Activated effector memory CD4-positive, alpha-beta T cell treated with anti-CD3 and anti-CD28 coated beads, Interleukin-2, amount 50 U/mL, for 16 hours (primary cell): ENCODE measurements around the gene SPDL1.

ENCODE experiments used
- DNase-seq: peaks from one replicate; pipeline ENCODE4 v3.0.0-alpha.2; 2020

The SPDL1 gene

GRCh38 chr5:169632946-169633345 is 49.4 kb downstream of the SPDL1 start:
- no peak for DNase-seq

- DNase-seq = no peak
Measured at GRCh38 chr5:169634606-169635005, 51.0 kb downstream of the SPDL1 start.

GRCh38 chr5:169635936-169636335 is 52.4 kb downstream of the SPDL1 start:
- DNase-seq = no peak

GRCh38 chr5:169636477-169637084 is 53.0 kb downstream of the SPDL1 start:
- no peak for DNase-seq

GRCh38 chr5:169637085-169637548 is 53.5 kb downstream of the SPDL1 start, which contains the start of gene DOCK2:
TSS of gene DOCK2 (plus strand) at chr5:169637275. CDS start at chr5:169637327, 52 bp downstream.
- peak; percentile 88 for DNase-seq

GRCh38 chr5:169637549-169638121 is 54.1 kb downstream of the SPDL1 start:
- peak; percentile 89 for DNase-seq

- DNase-seq = no peak
Measured at GRCh38 chr5:169641253-169641652, 57.7 kb downstream of the SPDL1 start.

- no peak for DNase-seq
Measured at GRCh38 chr5:169646856-169647255, 63.3 kb downstream of the SPDL1 start.

- no peak for DNase-seq
Measured at GRCh38 chr5:169647566-169647965, 64.0 kb downstream of the SPDL1 start.

- no peak for DNase-seq
Measured at GRCh38 chr5:169648725-169649310, 65.2 kb downstream of the SPDL1 start.

GRCh38 chr5:169649486-169649885 is 65.9 kb downstream of the SPDL1 start:
- no peak for DNase-seq

GRCh38 chr5:169650701-169651331 is 67.2 kb downstream of the SPDL1 start:
- no peak for DNase-seq

- DNase-seq = no peak
Measured at GRCh38 chr5:169651526-169651925, 68.0 kb downstream of the SPDL1 start.

- no peak for DNase-seq
Measured at GRCh38 chr5:169652057-169652456, 68.5 kb downstream of the SPDL1 start.

GRCh38 chr5:169653091-169653490 is 69.5 kb downstream of the SPDL1 start:
- DNase-seq = no peak
